ENCODE measurements around the gene TNFRSF21. TPM values are rescaled to one million over a fixed set of nuclear protein-coding genes. Genes with fewer than 3 reads are reported as not detected.

Gene TNFRSF21
- total RNA-seq, 1 experiment from 2014 or later = 47.3 TPM

GRCh38 chr6:47235964-47236760 is 73.5 kb downstream of the TNFRSF21 start (continued):
- TF ChIP-seq, protein P1, sequence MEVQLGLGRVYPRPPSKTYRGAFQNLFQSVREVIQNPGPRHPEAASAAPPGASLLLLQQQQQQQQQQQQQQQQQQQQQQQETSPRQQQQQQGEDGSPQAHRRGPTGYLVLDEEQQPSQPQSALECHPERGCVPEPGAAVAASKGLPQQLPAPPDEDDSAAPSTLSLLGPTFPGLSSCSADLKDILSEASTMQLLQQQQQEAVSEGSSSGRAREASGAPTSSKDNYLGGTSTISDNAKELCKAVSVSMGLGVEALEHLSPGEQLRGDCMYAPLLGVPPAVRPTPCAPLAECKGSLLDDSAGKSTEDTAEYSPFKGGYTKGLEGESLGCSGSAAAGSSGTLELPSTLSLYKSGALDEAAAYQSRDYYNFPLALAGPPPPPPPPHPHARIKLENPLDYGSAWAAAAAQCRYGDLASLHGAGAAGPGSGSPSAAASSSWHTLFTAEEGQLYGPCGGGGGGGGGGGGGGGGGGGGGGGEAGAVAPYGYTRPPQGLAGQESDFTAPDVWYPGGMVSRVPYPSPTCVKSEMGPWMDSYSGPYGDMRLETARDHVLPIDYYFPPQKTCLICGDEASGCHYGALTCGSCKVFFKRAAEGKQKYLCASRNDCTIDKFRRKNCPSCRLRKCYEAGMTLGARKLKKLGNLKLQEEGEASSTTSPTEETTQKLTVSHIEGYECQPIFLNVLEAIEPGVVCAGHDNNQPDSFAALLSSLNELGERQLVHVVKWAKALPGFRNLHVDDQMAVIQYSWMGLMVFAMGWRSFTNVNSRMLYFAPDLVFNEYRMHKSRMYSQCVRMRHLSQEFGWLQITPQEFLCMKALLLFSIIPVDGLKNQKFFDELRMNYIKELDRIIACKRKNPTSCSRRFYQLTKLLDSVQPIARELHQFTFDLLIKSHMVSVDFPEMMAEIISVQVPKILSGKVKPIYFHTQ (CRISPR knock-in tag; IDR thresholded peaks at IDR 0.05) = no peak
- TF ChIP-seq IRF1 (CRISPR knock-in tag; IDR thresholded peaks at IDR 0.05) (no peak), ZBTB21 (CRISPR knock-in tag; IDR thresholded peaks at IDR 0.05; ENCODE audit: borderline replicate concordance) (no peak), OVOL2 (CRISPR knock-in tag; IDR thresholded peaks at IDR 0.05; ENCODE audit: borderline replicate concordance) (no peak), E2F5 (CRISPR knock-in tag; IDR thresholded peaks at IDR 0.05) (no peak), NR3C1 (CRISPR knock-in tag; conservative IDR thresholded peaks at IDR 0.05; ENCODE audit: low read depth) (no peak), MXD4 (CRISPR knock-in tag; IDR thresholded peaks at IDR 0.05; ENCODE audit: borderline replicate concordance) (no peak), MAX (CRISPR knock-in tag; IDR thresholded peaks at IDR 0.05) (no peak)

- Mint-ChIP-seq H3K4me1 (peaks cover 63% of the 10 kb centered on the region), H3K9me3 (no peaks in the 10 kb centered on the region), H3K27ac (peak overlapping the region; percentile 5), H3K4me3 (no peak overlapping the region), H3K27me3 (ENCODE audit: low read depth) (no peaks in the 10 kb centered on the region), H3K36me3 (peaks cover 21% of the 10 kb centered on the region)
- DNase-seq (ENCODE audit: low spot score) (no peak), ATAC-seq (no peak)
- TF ChIP-seq STAT6 (CRISPR knock-in tag; conservative IDR thresholded peaks at IDR 0.05; ENCODE audit: low read depth) (no peak), HMGA2 (CRISPR knock-in tag; IDR thresholded peaks at IDR 0.05) (no peak), OVOL2 (CRISPR knock-in tag; IDR thresholded peaks at IDR 0.05; ENCODE audit: borderline replicate concordance) (no peak), NFE2L1 (CRISPR knock-in tag; IDR thresholded peaks at IDR 0.05) (no peak), KAT7 (CRISPR knock-in tag; IDR thresholded peaks at IDR 0.05; ENCODE audit: borderline replicate concordance) (no peak), ZNF416 (CRISPR knock-in tag; IDR thresholded peaks at IDR 0.05) (no peak), ZNF121 (CRISPR knock-in tag; IDR thresholded peaks at IDR 0.05) (no peak), ZNF317 (CRISPR knock-in tag; IDR thresholded peaks at IDR 0.05; ENCODE audit: borderline replicate concordance, low read depth) (no peak), JAZF1 (CRISPR knock-in tag; IDR thresholded peaks at IDR 0.05) (no peak), EMX1 (CRISPR knock-in tag; IDR thresholded peaks at IDR 0.05) (no peak), ZNF396 (CRISPR knock-in tag; IDR thresholded peaks at IDR 0.05; ENCODE audit: borderline replicate concordance) (no peak), NR1H2 (CRISPR knock-in tag; IDR thresholded peaks at IDR 0.05) (no peak), ZNF512 (CRISPR knock-in tag; IDR thresholded peaks at IDR 0.05; ENCODE audit: borderline replicate concordance) (no peak)
- TF ChIP-seq, protein P2, sequence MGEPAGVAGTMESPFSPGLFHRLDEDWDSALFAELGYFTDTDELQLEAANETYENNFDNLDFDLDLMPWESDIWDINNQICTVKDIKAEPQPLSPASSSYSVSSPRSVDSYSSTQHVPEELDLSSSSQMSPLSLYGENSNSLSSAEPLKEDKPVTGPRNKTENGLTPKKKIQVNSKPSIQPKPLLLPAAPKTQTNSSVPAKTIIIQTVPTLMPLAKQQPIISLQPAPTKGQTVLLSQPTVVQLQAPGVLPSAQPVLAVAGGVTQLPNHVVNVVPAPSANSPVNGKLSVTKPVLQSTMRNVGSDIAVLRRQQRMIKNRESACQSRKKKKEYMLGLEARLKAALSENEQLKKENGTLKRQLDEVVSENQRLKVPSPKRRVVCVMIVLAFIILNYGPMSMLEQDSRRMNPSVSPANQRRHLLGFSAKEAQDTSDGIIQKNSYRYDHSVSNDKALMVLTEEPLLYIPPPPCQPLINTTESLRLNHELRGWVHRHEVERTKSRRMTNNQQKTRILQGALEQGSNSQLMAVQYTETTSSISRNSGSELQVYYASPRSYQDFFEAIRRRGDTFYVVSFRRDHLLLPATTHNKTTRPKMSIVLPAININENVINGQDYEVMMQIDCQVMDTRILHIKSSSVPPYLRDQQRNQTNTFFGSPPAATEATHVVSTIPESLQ (CRISPR knock-in tag; IDR thresholded peaks at IDR 0.05) = no peak
- TF ChIP-seq, protein P3, sequence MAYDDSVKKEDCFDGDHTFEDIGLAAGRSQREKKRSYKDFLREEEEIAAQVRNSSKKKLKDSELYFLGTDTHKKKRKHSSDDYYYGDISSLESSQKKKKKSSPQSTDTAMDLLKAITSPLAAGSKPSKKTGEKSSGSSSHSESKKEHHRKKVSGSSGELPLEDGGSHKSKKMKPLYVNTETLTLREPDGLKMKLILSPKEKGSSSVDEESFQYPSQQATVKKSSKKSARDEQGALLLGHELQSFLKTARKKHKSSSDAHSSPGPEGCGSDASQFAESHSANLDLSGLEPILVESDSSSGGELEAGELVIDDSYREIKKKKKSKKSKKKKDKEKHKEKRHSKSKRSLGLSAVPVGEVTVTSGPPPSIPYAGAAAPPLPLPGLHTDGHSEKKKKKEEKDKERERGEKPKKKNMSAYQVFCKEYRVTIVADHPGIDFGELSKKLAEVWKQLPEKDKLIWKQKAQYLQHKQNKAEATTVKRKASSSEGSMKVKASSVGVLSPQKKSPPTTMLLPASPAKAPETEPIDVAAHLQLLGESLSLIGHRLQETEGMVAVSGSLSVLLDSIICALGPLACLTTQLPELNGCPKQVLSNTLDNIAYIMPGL (CRISPR knock-in tag; IDR thresholded peaks at IDR 0.05) = no peak
- POLR2A ChIA-PET = no interaction called here
- CTCF ChIA-PET = interaction anchor here (2.3 kb wide), 1 partner anchor 13 kb away, joined by 8 read pairs; no protein-coding TSS in a partner anchor
Observed at GRCh38 chr6:47235421-47235820, 74.3 kb downstream of the TNFRSF21 start.

Data from WTC11 (cell line).